ENCODE results near the gene RELA.
"Not testable (repeated sequence)": the region's sequence is repeated elsewhere in the genome, so short reads cannot be mapped to it uniquely, and the experiment has no call there.

The RELA gene

DNA sequence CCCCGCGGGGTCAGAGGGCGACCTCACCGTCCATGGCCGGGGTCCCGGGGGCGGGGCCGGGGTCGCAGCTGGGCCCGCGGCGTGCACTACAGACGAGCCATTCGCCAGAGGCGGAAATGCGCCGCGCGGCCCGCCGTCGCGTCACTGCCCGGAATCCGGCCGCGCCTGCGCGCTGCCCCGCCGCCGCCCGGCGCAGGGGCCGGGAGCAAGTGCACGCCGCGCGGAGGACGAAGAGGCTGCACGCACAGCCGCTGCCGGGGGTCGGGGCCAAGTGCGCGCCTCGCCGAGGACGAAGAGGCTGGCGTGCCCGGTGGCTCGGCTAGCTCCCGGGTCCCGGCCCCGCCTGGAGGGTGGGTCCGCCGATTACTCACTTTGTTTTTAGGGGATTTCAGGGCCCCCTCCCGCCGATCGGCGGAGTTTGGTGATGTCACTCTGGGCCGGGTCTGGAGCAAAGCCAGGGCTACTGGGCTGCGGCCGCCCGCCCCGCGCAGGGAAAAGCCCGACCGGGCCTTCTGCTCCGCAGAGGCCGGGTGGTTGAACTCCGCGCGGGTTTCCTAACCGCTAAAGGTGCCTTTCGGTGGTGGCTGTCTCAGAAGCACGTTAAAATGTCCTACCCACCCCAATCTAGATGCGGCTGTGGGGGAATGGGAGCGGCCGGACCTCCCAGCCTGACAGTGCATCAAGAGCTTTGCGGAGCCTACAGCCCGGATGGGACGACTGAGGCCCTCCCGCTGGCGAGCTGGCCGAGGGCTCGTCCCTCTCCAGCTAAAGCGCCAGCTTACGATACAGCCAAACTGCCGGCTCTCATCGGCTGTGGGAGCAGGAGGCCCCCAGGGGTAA is at the start of gene RELA:
TSS of gene RELA (minus strand) at position 118 of the 840 bp plus-strand sequence. CDS start at position 34, 84 bp downstream.
- DNase-seq, result peak; percentile 79

DNA sequence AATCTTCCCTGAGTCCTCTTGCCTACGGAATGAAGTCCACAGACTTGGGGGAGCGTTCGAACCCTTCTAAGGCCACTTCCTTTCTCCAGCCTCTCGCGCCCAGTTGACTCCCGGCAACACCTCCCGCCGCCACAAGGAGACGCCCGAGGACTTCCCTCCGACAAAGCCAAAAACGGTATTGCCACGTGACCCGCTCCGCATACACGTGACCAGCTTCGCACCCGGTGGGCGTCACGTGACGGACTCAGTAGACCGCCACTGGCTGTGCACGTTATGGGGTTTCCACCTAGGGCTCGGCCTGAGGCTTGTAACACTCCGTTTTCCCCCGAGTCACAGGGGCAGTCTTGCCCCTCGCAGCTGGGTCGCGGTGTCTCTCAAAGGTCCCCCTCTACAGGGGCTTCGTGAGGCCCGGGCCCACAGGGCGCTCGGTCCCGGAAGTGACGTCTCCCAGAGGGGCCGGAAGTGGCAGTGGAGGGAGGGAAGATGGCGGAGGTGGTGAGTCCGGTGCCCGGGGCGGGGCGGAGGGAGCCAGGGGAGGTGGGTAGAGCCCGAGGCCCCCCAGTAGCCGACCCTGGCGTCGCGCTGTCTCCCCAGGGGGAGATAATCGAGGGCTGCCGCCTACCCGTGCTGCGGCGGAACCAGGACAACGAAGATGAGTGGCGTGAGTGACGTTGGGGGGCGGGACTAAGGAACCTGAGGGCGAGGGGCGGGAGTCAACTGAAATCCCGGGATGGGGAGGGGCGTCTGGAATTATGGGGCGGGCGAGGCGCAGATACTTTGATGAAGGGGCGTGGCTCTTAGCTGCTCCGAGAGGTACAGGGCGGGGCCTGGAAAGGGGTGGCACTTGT is 49.3 kb upstream of the RELA start, which contains the start of gene KAT5:
TSS of gene KAT5 (plus strand) at position 468 of the 848 bp plus-strand sequence. CDS start at position 484, 16 bp downstream.
- DNase-seq, result peak; percentile 96

- no peak for DNase-seq
Measured at GRCh38 chr11:65710421-65710820, 47.7 kb upstream of the RELA start.

DNA sequence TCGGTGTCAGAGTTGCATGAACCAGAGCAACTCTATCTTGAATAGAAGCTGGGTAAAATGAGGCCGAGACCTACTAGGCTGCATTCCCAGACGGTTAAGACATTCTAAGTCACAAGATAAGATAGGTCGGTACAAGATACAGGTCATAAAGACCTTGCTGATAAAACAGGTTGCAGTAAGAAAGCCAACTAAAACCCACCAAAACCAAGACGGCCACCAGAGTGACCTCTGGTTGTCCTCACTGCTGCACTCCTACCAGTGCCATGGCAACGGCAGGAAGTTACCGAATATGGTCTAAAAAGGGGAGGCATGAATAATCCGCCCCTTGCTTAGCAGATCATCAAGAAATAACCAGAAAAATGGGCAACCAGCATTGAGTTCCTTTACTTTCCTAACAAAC is 46.9 kb upstream of the RELA start:
- DNase-seq, result no peak

DNA sequence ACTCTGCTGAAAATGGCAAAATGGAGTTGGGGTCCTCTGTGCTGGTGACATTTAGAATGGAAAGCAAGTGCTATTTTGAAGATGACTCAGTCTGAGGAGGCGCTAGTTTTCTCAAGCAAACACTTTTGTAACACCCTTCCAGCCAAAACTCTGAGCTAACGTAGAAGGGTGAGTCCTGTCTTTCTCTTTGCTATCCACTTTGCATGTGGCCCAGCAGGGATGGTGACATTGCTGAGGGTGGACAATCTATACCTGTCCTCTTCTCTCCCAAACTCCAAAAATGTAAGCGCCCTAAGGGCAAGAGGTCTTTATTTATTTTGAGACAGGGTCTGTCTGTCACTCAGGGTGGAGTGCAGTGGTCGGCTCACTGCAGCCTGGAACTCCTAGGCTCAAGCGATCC is 45.7 kb upstream of the RELA start:
- DNase-seq, result no peak

GRCh38 chr11:65707002-65707401 is 44.3 kb upstream of the RELA start:
- not testable (repeated sequence) for DNase-seq

GRCh38 chr11:65706303-65706763 is 43.6 kb upstream of the RELA start:
- peak; percentile 66 for DNase-seq

- DNase-seq, result no peak
Measured at GRCh38 chr11:65703846-65704245, 41.1 kb upstream of the RELA start.

GRCh38 chr11:65701686-65702085 is 39.0 kb upstream of the RELA start:
- DNase-seq, result no peak

GRCh38 chr11:65700399-65700798 is 37.7 kb upstream of the RELA start:
- DNase-seq, result no peak

DNA sequence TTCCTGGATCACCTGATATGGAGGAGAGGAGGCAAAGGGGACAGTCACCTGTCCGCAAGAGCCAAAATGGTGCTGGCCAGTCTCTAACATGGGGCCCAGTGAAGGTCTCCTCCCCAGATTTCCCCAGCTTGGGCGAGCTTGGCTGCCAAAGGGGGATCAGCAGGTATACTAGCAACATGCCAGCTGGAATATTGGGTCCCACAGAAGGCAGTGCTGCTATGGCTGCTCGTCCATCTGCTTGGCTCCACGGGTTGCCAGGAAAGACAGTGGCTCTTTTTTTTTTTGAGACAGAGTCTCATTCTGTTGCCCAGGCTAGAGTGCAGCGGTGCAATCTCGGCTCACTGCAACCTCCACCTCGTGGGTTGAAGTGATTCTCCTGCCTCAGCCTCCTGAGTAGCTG is 36.6 kb upstream of the RELA start:
- no peak for DNase-seq

GRCh38 chr11:65698205-65698604 is 35.5 kb upstream of the RELA start:
- no peak for DNase-seq

- no peak for DNase-seq
Measured at GRCh38 chr11:65696802-65697552, 34.3 kb upstream of the RELA start.

DNA sequence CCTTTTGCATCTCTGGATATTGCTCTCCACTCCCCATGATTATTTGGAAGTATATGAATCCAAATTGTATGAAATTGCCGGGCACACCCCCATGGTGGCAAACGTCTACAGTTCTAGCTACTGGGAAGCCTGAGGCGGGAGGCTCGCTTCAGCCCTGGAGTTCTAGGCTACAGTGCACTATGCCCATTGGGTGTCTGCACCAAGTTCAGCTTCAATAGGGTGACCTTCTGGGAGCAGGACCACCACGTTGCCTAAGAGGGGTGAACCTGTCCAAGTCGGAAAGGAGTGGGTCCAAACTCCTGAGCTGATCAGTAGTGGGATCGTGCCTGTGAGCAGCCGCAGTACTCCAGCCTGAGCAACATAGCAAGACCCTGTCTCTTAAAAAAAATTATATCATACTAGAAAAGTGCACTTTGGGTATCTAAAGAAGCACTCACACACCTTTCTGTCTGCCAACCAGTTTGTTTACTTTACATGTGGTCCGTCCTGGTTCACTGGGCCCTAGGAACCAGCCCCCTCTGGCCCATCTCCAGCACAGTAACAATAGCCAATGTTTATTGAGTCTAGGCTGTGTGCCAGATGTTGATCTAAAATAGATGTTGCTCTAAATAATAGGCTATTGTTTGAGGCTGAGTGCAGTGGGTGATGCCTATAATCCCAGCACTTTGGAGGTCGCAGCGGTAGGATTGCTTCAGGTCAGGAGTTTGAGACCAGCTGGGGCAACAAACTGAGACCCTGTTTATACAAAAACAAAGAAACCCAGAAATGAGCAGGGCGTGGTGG is 32.9 kb upstream of the RELA start:
- no peak for DNase-seq

- no peak for DNase-seq
Measured at GRCh38 chr11:65692367-65692766, 29.7 kb upstream of the RELA start.

- not testable (repeated sequence) for DNase-seq
Measured at GRCh38 chr11:65691847-65692246, 29.1 kb upstream of the RELA start.

DNA sequence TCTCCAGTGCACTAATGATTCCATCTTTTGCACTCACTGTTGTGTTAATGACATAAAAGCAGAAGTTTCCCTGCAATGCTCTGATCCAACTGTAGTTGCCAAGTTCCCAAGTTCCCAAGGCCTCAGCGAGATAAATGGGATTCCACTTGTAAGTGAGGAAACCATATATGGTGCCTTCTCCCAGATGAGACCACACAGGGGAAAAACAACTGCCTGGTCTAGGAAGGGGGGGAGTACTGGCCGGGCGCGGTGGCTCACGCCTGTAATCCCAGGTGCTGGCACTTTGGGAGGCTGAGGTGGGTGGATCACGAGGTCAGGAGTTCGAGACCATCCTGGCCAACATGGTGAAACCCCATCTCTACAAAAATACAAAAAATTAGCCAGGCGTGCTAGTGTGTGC is 23.3 kb upstream of the RELA start:
- DNase-seq, result no peak

- DNase-seq, result not testable (repeated sequence)
Measured at GRCh38 chr11:65683480-65683879, 20.8 kb upstream of the RELA start.

- no peak for DNase-seq
Measured at GRCh38 chr11:65680192-65680743, 17.6 kb upstream of the RELA start.

DNA sequence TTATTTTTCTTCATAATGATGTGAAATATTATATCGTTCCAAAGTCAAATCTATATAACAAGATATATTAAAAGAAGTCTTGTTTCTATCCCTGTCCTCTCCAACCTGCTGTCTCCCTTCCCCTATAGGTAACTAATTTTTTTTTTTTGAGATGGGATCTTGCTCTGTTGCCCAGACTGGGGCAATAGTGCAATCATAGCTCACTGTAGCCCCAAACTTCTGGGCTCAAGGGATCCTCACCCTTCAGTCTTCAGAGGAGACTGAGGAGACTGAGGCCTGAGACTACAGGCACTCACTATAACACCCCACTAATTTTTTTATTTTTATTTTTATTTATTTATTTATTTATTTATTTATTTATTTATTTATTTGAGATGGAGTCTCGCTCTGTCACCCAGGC is 10.3 kb upstream of the RELA start:
- no peak for DNase-seq

GRCh38 chr11:65672180-65672860 is 9.6 kb upstream of the RELA start:
- no peak for DNase-seq
